D721Med (cell line): ENCODE measurements around the gene PTPRT.
A peak's percentile ranks its signal among the peaks of the same experiment; 100 is the strongest.
"Not testable (repeated sequence)": the region's sequence is repeated elsewhere in the genome, so short reads cannot be mapped to it uniquely, and the experiment has no call there.

Experiments
- DNase-seq: peaks from one replicate; pipeline ENCODE4 v3.0.0; 2011; ENCODE audit warnings: low spot score; ENCODE audit not compliant: insufficient read length
- FAIRE-seq: peaks from 2 replicates; lab custom pipeline; 2011; peaks lifted over from hg19 to GRCh38; lab: Jason Lieb, UNC
- TF ChIP-seq, protein P1 (sequence below): IDR thresholded peaks from 2 replicates; pipeline ENCODE4 v1.5.1; 2012; ENCODE audit warnings: mild to moderate bottlenecking, control low read depth; ENCODE audit not compliant: insufficient read depth; ENCODE audit errors: missing control alignments

The PTPRT gene

DNA sequence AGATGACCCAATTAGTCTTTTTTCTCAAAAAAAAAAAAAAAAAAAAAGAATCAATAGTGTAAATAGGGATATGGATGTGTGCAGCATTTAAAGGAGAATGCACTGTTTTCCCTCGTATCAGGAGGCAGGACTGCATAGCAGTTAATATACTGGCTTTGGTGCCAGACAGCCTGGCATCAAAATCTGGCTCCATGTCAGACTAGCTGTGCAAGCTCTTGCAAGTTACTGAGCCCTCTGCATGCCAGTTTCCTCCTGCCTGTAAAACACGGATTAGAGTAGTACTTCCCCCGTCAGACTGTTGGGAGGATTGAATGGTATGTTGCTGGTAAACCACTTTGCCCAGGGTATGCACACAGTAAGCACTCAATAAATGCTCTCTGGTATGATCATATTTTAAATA lies 977.3 kb downstream of the PTPRT start:
- FAIRE-seq = no peak
- TF ChIP-seq, protein P1, sequence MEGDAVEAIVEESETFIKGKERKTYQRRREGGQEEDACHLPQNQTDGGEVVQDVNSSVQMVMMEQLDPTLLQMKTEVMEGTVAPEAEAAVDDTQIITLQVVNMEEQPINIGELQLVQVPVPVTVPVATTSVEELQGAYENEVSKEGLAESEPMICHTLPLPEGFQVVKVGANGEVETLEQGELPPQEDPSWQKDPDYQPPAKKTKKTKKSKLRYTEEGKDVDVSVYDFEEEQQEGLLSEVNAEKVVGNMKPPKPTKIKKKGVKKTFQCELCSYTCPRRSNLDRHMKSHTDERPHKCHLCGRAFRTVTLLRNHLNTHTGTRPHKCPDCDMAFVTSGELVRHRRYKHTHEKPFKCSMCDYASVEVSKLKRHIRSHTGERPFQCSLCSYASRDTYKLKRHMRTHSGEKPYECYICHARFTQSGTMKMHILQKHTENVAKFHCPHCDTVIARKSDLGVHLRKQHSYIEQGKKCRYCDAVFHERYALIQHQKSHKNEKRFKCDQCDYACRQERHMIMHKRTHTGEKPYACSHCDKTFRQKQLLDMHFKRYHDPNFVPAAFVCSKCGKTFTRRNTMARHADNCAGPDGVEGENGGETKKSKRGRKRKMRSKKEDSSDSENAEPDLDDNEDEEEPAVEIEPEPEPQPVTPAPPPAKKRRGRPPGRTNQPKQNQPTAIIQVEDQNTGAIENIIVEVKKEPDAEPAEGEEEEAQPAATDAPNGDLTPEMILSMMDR = no peak
- DNase-seq = no peak

DNA sequence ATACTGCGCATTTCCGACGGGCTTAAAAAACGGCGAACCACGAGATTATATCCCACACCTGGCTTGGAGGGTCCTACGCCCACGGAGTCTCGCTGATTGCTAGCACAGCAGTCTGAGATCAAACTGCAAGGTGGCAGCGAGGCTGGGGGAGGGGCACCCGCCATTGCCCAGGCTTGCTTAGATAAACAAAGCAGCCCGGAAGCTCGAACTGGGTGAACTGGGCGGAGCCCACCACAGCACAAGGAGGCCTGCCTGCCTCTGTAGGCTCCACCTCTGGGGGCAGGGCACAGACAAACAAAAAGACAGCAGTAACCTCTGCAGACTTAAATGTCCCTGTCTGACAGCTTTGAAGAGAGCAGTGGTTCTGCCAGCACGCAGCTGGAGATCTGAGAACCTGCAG lies 983.1 kb downstream of the PTPRT start:
- not testable (repeated sequence) for FAIRE-seq, DNase-seq

DNA sequence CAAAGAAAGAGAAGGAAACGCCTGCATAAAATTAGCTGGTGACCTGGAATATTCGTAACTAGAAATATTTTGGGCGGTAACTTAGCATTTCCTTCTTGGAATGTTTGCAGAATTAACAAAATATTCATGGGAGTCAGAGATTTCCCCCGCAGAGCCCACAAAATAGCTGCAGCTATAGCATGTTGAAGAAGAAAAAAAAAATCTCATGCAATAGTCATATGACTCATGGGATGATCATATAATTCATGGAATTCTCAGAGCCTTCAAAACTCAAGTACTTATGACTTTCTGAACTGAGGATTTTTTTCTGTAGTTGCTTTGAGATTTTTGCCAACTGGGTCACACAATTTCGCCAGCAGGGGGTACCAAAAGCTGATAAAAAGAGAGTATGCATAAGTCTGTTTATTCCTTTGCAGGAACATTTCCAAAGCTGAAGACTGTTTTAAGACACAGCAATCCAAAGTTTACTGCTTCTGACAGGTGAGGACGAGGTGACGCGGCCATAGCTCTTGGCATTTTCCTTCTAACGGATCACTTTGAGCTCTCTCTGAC lies 985.5 kb downstream of the PTPRT start:
- TF ChIP-seq, protein P1 = peak; percentile 58
- DNase-seq (no peak), FAIRE-seq (no peak)

DNA sequence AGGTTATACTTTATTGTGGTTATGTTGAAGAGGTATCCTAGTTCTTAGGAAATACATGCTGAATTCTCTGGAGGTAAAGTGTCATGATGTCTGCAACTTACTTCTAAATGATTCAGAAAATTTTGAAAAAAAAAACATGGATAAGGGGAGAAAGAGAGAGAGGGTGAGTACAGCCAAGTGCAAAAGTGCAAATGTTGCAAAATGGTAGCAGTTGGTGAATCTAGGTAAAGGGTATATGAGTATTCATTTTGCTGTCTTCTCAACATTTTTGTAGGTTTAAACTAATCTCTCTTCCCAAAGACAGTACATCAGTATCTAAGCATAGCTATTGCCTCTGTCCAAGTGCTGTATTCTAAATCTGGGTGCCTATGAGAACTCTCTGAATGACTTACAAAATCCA lies 992.1 kb downstream of the PTPRT start:
- no peak for FAIRE-seq

DNA sequence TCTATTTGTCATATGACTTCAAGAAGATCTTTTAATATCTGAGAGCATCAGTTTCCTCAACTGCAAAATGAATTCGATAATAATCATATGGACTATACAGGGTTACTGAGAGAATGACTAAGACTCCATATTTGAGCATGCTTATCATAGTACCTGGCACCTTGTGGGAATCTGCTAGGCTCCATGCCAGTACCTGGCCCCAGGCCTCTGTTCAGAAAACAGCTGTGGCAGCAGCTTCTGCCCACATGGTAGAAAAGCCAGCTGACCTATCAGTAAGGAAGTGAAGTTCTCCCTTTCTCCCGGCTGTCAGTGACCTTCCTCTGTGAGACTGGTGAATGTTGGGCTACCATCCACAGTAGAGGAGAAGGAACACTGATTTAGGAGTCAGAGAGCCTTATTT lies 996.6 kb downstream of the PTPRT start:
- FAIRE-seq = no peak
- TF ChIP-seq, protein P1 = no peak
- no peak for DNase-seq

More for the DNA sequence above, 992.1 kb downstream of the PTPRT start:
- TF ChIP-seq, protein P1 = no peak
- DNase-seq = no peak

DNA sequence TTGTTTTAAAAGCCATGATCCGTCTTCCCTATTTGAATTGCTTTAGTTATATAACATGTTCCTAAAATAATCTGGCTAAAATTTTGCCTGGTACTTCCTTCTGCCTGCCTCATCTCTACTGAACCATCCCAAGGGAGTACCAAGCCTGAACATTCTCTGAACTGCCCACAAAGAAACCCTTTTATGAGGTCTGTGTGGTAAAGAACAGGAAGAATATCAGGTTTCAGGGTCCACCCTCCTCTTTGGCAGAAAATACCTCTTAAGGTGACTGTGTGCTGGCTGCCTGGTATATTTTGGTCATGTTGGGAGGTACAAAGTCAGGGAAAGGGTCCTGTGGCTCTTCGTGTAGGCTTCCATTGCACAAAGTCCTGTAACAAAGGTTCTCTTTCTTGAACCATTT lies 997.4 kb downstream of the PTPRT start:
- TF ChIP-seq, protein P1 = no peak
- DNase-seq (no peak), FAIRE-seq (no peak)

DNA sequence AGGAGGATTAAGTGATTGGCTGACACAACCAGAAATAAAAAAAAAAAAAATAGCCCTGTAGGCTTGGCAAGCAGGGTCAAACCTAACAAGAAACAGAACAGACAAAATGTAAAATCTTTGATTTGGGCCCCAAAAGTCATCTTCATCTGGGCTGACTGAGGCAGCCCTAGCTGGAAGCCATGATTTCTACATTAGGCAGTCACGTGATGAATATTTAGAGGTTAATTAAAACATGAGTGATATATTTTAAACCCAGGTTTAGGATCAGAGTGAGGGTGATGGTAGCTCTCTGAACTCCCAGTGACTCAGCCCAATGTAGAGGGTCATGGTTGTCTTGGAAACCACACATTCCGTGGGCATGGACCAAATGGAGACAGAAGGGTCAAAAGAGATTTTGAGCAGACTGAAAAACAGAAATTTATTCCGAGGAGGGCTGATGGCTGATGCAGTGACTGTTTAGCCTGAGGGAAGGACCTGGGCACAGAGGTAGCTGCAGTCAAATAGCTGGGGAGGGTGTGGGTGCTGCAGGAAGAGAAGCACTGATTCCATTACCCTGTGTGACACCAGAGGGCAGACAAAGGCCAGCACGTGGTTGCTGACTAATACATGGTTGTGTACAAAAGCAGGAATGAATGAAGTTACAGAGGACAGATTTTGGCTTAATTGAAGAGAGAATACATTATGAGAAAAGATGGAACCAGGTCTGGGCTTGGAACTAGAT lies 998.4 kb downstream of the PTPRT start:
- no peak for FAIRE-seq
- TF ChIP-seq, protein P1 = no peak
- no peak for DNase-seq
